GM10847 (cell line): ENCODE measurements around the gene FMR1NB.

ENCODE experiments used
- POLR2A ChIP-seq: IDR thresholded peaks from 2 replicates; pipeline ENCODE4 v1.6.1; 2011; ENCODE audit not compliant: insufficient read length; ENCODE audit errors: extremely low read depth

Gene FMR1NB

GRCh38 chrX:148043271-148043855, 62.2 kb downstream of the FMR1NB start:
- TF ChIP-seq POLR2A: no peak

GRCh38 chrX:148047200-148047599, 66.1 kb downstream of the FMR1NB start:
- no peak for TF ChIP-seq POLR2A

GRCh38 chrX:148049441-148049840, 68.3 kb downstream of the FMR1NB start:
- TF ChIP-seq POLR2A: no peak

GRCh38 chrX:148051973-148052372, 70.8 kb downstream of the FMR1NB start:
- TF ChIP-seq POLR2A: no peak

- no peak for TF ChIP-seq POLR2A
These were observed 86.1 kb downstream of the FMR1NB start for GRCh38 chrX:148067285-148067684.

- TF ChIP-seq POLR2A: no peak
These were observed 88.8 kb downstream of the FMR1NB start for GRCh38 chrX:148069759-148070503.

- no peak for TF ChIP-seq POLR2A
These were observed 89.4 kb downstream of the FMR1NB start for GRCh38 chrX:148070504-148070877.
